Measurements from ENCODE around the gene GTF3C1. TPM values are rescaled to one million over a fixed set of nuclear protein-coding genes. Genes with fewer than 3 reads are reported as not detected.

Gene GTF3C1
- total and polyA plus RNA-seq, 12 donors, result 51.0 to 225 (median 84.3) TPM

GRCh38 chr16:27474921-27475320 is 74.8 kb downstream of the GTF3C1 start:
- Histone ChIP-seq H3K4me3 (no peak overlapping the region), H3K4me1 (replicated peaks in 1 of 2) (peaks cover 4 to 10% of the 10 kb centered on the region in 2 donors), H3K27me3 (no peaks in the 10 kb centered on the region), H3K27ac (no peak overlapping the region), H3K9me3 (replicated peaks in 1 of 3) (no peaks in the 10 kb centered on the region), H3K36me3 (replicated peaks in 1 of 2) (peaks cover 0 to 88% of the 10 kb centered on the region in 2 donors)
- 90 to 95% (median 92%) methylated on average over 9 of the region's 9 CpGs for WGBS, 4 donors
- no peak for DNase-seq
- TF ChIP-seq CTCF (IDR thresholded peaks at IDR 0.05) (no peak), POLR2A (IDR thresholded peaks at IDR 0.05) (no peak)
- intact Hi-C loops (cut with DNase I), result no loop called here

GRCh38 chr16:27474041-27474440 is 75.7 kb downstream of the GTF3C1 start:
- 91 to 99% (median 95%) methylated on average over 8 to 9 of the region's 9 CpGs for WGBS, 4 donors
- Histone ChIP-seq H3K27me3 (no peaks in the 10 kb centered on the region), H3K4me1 (replicated peaks in 1 of 2) (peaks cover 4 to 10% of the 10 kb centered on the region in 2 donors), H3K27ac (no peak overlapping the region), H3K9me3 (replicated peaks in 1 of 3) (no peaks in the 10 kb centered on the region), H3K36me3 (replicated peaks in 1 of 2) (peaks cover 0 to 90% of the 10 kb centered on the region in 2 donors), H3K4me3 (no peak overlapping the region)
- TF ChIP-seq POLR2A (IDR thresholded peaks at IDR 0.05) (no peak), CTCF (IDR thresholded peaks at IDR 0.05) (no peak)
- no peak for DNase-seq
- intact Hi-C loops (cut with DNase I), result no loop called here

GRCh38 chr16:27473101-27473900 is 76.4 kb downstream of the GTF3C1 start:
- Histone ChIP-seq H3K36me3 (replicated peaks in 1 of 2) (peaks cover 0 to 90% of the 10 kb centered on the region in 2 donors), H3K27ac (no peak overlapping the region), H3K4me3 (no peak overlapping the region), H3K9me3 (replicated peaks in 1 of 3) (no peaks in the 10 kb centered on the region), H3K27me3 (no peaks in the 10 kb centered on the region), H3K4me1 (replicated peaks in 1 of 2) (peaks cover 4 to 10% of the 10 kb centered on the region in 2 donors)
- DNase-seq, result no peak
- intact Hi-C loops (cut with DNase I), result no loop called here
- TF ChIP-seq POLR2A (IDR thresholded peaks at IDR 0.05), result no peak
- TF ChIP-seq CTCF (IDR thresholded peaks at IDR 0.05), result no peak
- 93 to 98% (median 96%) methylated on average over 3 to 9 of the region's 9 CpGs for WGBS, 4 donors

GRCh38 chr16:27472091-27473020 is 77.4 kb downstream of the GTF3C1 start:
- H3K27ac ChIP-seq, result peak overlapping the region in 1 of 5 donors; percentile 83
- H3K4me3 ChIP-seq, result no peak overlapping the region
- no peaks in the 10 kb centered on the region for H3K9me3 ChIP-seq (replicated peaks in 1 of 3)
- TF ChIP-seq POLR2A (IDR thresholded peaks at IDR 0.05) (no peak), CTCF (IDR thresholded peaks at IDR 0.05) (no peak)
- intact Hi-C loops (cut with DNase I), result no loop called here
- no peaks in the 10 kb centered on the region for H3K27me3 ChIP-seq
- no peak for DNase-seq
- 93 to 97% (median 96%) methylated on average over 14 to 15 of the region's 15 CpGs for WGBS, 4 donors
- peaks cover 0 to 90% of the 10 kb centered on the region in 2 donors for H3K36me3 ChIP-seq (replicated peaks in 1 of 2)
- peaks cover 4 to 10% of the 10 kb centered on the region in 2 donors for H3K4me1 ChIP-seq (replicated peaks in 1 of 2)

Data from adrenal gland (tissue), 12 donors.